Kidney epithelial cell (primary cell): Measurements from ENCODE around the gene C3orf18. TPM values are rescaled to one million over a fixed set of nuclear protein-coding genes. Genes with fewer than 3 reads are reported as not detected.

ENCODE experiments used
- DNase-seq: peaks from one replicate; pipeline ENCODE4 v3.0.0-alpha.2; 2010; ENCODE audit warnings: low read depth
- H3K27me3 ChIP-seq: 2 replicates; pipeline ENCODE4 v1.6.0; 2011; ENCODE audit warnings: low read length; ENCODE audit not compliant: control insufficient read depth, insufficient read depth
- H3K36me3 ChIP-seq: 2 replicates; pipeline ENCODE4 v1.5.1; 2011; ENCODE audit warnings: low read length; ENCODE audit not compliant: control insufficient read depth, insufficient read depth
- H3K4me3 ChIP-seq: 2 replicates; pipeline ENCODE4 v1.5.1; 2011; ENCODE audit warnings: low read depth, mild to moderate bottlenecking, control low read depth, low read length
- total RNA-seq: library from RNA; depleted of rRNA; stranded (reverse); fragments of >200 nt; gene quantifications from 2 replicates; pipeline ENCODE4 v1.2.3, GENCODE V29; 2015
- TF ChIP-seq, protein P1 (sequence below): IDR thresholded peaks from 2 replicates; pipeline ENCODE4 v1.5.1; 2011; ENCODE audit warnings: mild to moderate bottlenecking, moderate library complexity, low read length, control low read depth, inconsistent platforms; ENCODE audit not compliant: insufficient read depth, poor library complexity, severe bottlenecking

C3orf18 gene
- total RNA-seq, 1 donor from 2014 or later, result 5.9 TPM

DNA sequence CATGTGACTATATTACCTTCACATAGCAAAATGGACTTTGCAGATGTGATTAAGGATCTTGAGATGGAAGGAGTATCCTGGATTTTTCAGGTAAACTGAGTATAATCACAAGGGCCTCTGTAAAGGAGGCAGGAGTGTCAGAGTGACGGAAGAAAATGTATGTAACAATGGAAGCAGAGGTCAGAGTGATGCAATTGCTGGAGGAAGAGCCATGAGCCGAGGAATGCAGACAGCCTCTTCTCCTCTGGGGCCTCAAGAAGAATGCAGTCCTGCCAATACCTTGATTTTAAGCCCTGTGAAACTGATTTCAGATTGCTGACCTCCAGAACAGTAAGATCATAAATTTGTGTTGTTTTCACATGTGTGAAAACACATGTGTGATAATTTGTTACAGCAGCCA, 16.8 kb upstream of the C3orf18 start:
- no peaks in the 10 kb centered on the region for H3K36me3 ChIP-seq
- no peaks in the 10 kb centered on the region for H3K27me3 ChIP-seq
- H3K4me3 ChIP-seq, result no peak overlapping the region
- no peak for DNase-seq
- TF ChIP-seq, protein P1, sequence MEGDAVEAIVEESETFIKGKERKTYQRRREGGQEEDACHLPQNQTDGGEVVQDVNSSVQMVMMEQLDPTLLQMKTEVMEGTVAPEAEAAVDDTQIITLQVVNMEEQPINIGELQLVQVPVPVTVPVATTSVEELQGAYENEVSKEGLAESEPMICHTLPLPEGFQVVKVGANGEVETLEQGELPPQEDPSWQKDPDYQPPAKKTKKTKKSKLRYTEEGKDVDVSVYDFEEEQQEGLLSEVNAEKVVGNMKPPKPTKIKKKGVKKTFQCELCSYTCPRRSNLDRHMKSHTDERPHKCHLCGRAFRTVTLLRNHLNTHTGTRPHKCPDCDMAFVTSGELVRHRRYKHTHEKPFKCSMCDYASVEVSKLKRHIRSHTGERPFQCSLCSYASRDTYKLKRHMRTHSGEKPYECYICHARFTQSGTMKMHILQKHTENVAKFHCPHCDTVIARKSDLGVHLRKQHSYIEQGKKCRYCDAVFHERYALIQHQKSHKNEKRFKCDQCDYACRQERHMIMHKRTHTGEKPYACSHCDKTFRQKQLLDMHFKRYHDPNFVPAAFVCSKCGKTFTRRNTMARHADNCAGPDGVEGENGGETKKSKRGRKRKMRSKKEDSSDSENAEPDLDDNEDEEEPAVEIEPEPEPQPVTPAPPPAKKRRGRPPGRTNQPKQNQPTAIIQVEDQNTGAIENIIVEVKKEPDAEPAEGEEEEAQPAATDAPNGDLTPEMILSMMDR, result no peak

DNA sequence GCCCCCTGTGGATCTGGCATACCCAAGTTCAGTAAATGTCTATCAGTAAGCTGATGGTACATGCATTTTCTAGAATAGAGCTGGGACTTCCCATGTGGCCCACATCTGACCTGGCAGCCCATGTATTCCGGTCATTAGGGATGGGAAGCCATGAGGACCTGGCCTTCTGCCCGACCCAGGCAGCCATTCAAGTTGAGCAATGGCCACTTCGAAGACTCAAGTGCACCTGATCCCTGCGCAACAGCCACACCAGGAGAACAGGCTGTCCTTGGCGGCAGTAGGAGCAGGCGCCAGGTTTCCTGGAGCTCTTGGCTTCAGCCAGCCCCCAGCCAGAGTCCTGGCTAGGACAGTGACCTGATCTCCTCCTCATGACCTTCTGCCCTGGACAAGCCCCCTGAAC, 16.4 kb upstream of the C3orf18 start:
- TF ChIP-seq, protein P1, result no peak

DNA sequence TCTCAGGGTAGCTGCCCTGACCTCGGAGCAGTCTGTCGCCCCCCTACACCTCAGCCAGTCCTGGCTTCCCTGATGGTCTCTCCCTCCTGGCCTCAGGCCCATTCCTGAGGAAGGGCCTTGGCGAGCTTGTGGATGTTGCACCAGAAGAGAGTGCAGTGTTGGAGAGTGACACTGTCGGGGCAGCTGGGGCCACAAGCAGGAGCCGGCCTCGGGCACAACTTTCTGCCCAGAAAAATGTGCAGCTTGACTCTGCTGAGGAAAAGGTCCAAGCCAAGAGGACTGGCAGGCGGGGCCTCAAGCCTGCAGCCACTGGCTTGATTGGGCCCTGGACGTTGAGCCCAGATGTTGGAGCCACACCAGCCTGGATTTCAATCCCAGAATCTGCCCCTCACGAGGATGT, 14.5 kb upstream of the C3orf18 start:
- H3K27me3 ChIP-seq, result no peaks in the 10 kb centered on the region
- H3K4me3 ChIP-seq, result no peak overlapping the region
- no peak for DNase-seq
- H3K36me3 ChIP-seq, result no peaks in the 10 kb centered on the region
- TF ChIP-seq, protein P1, result no peak

More for the DNA sequence above, 16.4 kb upstream of the C3orf18 start:
- H3K27me3 ChIP-seq, result no peaks in the 10 kb centered on the region
- DNase-seq, result no peak
- H3K4me3 ChIP-seq, result no peak overlapping the region
- H3K36me3 ChIP-seq, result no peaks in the 10 kb centered on the region

DNA sequence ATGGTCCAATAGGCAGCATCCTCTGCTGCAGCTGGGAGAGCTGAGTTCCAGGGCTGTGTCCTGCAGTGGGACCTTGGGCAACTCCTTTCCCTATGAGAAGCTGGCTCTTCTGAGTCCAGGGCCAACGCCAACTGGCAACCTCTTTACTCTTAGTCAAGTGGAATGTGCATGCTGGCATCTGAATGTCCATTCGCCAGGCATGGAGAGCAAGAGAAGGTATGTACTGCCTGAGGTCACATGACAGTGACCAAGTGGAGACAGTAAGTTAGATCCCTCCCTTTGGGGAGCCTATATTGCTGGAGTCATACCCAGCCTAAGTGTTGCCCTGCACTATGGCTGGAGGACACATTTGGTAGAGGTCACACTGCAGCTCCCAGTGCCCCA, 13.9 kb upstream of the C3orf18 start:
- Histone ChIP-seq H3K27me3 (no peaks in the 10 kb centered on the region), H3K36me3 (no peaks in the 10 kb centered on the region), H3K4me3 (no peak overlapping the region)
- TF ChIP-seq, protein P1, result no peak
- DNase-seq, result no peak

DNA sequence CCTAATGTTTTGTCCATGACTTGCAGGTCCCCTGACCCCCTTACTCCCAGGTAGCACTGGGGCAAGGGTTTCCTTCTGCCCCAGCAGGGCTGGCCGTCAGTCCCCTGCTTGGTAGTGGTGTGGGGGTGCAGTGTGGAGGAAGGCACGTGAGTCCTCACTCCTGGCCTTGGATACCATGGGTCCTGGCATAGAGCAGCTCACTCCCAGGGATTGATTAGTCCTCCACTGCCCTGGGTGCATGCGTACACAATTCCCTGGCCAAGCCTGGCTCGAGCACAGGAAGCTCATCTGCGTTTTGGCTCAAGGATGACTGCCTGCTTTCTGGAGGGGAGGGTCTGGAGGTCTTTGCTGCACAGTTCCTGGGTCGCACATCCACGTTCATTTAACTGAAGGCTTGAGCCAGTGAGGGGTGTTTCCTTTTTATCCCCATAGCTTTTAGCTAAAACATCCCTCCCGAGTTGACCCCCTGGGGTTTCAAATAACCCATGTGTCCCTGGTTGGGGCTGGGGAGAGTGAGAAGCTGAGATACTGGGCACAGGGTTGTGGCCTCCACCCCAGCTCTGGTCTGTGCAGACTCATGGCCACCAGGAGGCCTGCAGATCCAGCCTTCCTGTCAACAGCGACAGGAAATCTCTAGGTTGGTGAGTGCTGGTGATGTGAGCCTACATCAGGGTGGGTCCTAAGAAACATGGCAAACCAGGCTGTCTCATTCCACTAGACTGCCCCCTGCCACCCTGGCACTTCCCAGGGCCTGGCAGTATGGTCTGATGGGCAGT, 13.3 kb upstream of the C3orf18 start:
- H3K27me3 ChIP-seq, result no peaks in the 10 kb centered on the region
- no peak overlapping the region for H3K4me3 ChIP-seq
- no peak for DNase-seq
- no peaks in the 10 kb centered on the region for H3K36me3 ChIP-seq
- TF ChIP-seq, protein P1, result no peak

DNA sequence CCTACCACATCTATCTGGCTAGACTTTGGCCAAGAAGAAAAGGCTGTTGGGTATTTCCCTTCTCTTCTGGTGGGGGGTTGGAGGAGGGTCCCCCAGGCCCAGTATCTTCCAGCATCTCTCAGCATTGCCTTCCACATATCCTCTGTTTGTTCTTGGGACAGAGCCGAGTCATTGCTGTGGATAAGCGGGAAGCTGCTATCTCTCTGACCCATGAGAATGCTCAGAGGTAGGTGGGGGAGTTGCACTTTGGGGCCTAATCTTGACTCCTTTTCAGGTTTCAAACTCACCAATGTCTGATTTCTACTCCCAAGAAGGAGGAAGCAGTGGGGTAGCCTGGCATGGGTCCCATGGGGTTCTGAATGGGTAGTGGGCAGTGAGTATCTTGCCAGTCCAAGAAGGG, 9.8 kb upstream of the C3orf18 start:
- Histone ChIP-seq H3K36me3 (no peaks in the 10 kb centered on the region), H3K27me3 (no peaks in the 10 kb centered on the region), H3K4me3 (no peak overlapping the region)
- no peak for DNase-seq
- TF ChIP-seq, protein P1, result no peak
